K562 (cell line): Measurements from ENCODE around the gene USP28. TPM values are rescaled to one million over a fixed set of nuclear protein-coding genes. Genes with fewer than 3 reads are reported as not detected.

Source experiments
- ATAC-seq: fragments of 200-7000 bp; cut with Tn5 transposase; 3 replicates; pipeline ENCODE4 v1.9.1; 2020; ENCODE audit warnings: moderate library complexity
- BruUV-seq: library from RNA; stranded (reverse); fragments of 400-500 nt; replicated peaks from 2 replicates; lab custom pipeline; 2021; lab: Mats Ljungman, UMichigan
- CTCF ChIA-PET: fragments of 300-600 bp; formaldehyde crosslinking; extraction: SDS; loops from one replicate; lab custom pipeline; 2021; ENCODE audit warnings: low intra/inter-chr PET ratio; lab: Yijun Ruan, JAX
- POLR2A ChIA-PET: fragments of 300-600, 350-650 bp; sonication (Branson Sonifier 250); formaldehyde crosslinking; extraction: SDS; loops from one replicate; lab custom pipeline; 2021; ENCODE audit warnings: antibody characterized with exemption, inconsistent platforms; lab: Yijun Ruan, JAX
- DNase-seq, 4 experiments: peaks; one replicate each; pipeline versions ENCODE4 v3.0.0 to v3.0.0-alpha.2; 2011 to 2018; ENCODE audit warnings: low spot score in 3 of 4, mixed read lengths in 3 of 4; ENCODE audit errors: extremely low read depth in 1 of 4
- FAIRE-seq: peaks from 2 replicates; lab custom pipeline; 2011; peaks lifted over from hg19 to GRCh38; lab: Jason Lieb, UNC
- H2AFZ ChIP-seq: 2 replicates; pipeline ENCODE4 v1.6.0; 2011; ENCODE audit warnings: low read depth, low read length, control low read depth, inconsistent platforms
- H3K27ac ChIP-seq: fragments of 200-600 bp; 3 replicates; pipeline ENCODE4 v1.8.0; 2011; ENCODE audit warnings: low read depth, mild to moderate bottlenecking, control low read depth, inconsistent platforms, low read length, moderate library complexity, mixed read lengths; ENCODE audit errors: extremely low read depth
- H3K27me3 ChIP-seq, 2 experiments: fragments of 300-600 bp in 1 of 2; 2 replicates in 1 of 2; 3 replicates in 1 of 2; pipeline versions ENCODE4 v1.6.0 to v1.8.0; 2011; ENCODE audit warnings: inconsistent platforms in 2 of 2, low read length in 2 of 2, mild to moderate bottlenecking in 1 of 2, mixed read lengths in 1 of 2, moderate library complexity in 1 of 2; ENCODE audit not compliant: control insufficient read depth in 2 of 2, insufficient read depth in 2 of 2
- H3K36me3 ChIP-seq: fragments of 300-600 bp; 3 replicates; pipeline ENCODE4 v1.8.0; 2011; ENCODE audit warnings: mild to moderate bottlenecking, low read length, inconsistent platforms; ENCODE audit not compliant: control insufficient read depth, insufficient read depth
- H3K4me1 ChIP-seq, 2 experiments: fragments of 200-600 bp in 1 of 2; replicated peaks in 1 of 2; 2 replicates in 1 of 2; 3 replicates in 1 of 2; pipeline versions ENCODE4 v1.5.1 to v1.8.0; 2011; ENCODE audit warnings: inconsistent platforms in 2 of 2, low read length in 2 of 2, mild to moderate bottlenecking in 1 of 2, mixed read lengths in 1 of 2, moderate library complexity in 1 of 2; ENCODE audit not compliant: control insufficient read depth in 2 of 2, insufficient read depth in 2 of 2
- H3K4me2 ChIP-seq: 2 replicates; pipeline ENCODE4 v1.6.1; 2011; ENCODE audit warnings: low read length, control low read depth, inconsistent platforms, mixed read lengths; ENCODE audit not compliant: insufficient read depth
- H3K4me3 ChIP-seq: fragments of 200-600 bp; sonication (generic), shearing (Covaris generic); 2 replicates; pipeline ENCODE4 v1.5.1; 2016; ENCODE audit warnings: control low read depth, inconsistent platforms
- H3K79me2 ChIP-seq: fragments of 200-600 bp; 3 replicates; pipeline ENCODE4 v1.8.0; 2011; ENCODE audit warnings: low read length, inconsistent platforms; ENCODE audit not compliant: control insufficient read depth, insufficient read depth
- H3K9ac ChIP-seq, 2 experiments: 2 replicates each; pipeline versions ENCODE4 v1.6.0 to v1.6.1; 2011; ENCODE audit warnings: low read depth in 2 of 2, low read length in 2 of 2, control low read depth in 1 of 2, inconsistent platforms in 1 of 2, mild to moderate bottlenecking in 1 of 2, mixed read lengths in 1 of 2; ENCODE audit not compliant: insufficient read depth in 1 of 2
- H3K9me1 ChIP-seq: one replicate; pipeline ENCODE4 v1.6.0; 2011; ENCODE audit warnings: inconsistent platforms, mild to moderate bottlenecking, low read length, moderate library complexity; ENCODE audit not compliant: control insufficient read depth, insufficient read depth
- H3K9me3 ChIP-seq: replicated peaks from 2 replicates; pipeline ENCODE4 v1.5.1; 2011; ENCODE audit warnings: low read depth, low read length, inconsistent platforms; ENCODE audit not compliant: control insufficient read depth, insufficient read depth
- H4K20me1 ChIP-seq: replicated peaks from 2 replicates; pipeline ENCODE4 v1.6.1; 2011; ENCODE audit warnings: low read length, inconsistent platforms, mixed read lengths; ENCODE audit not compliant: control insufficient read depth, insufficient read depth
- BCOR ChIP-seq: fragments of 450-650 bp; IDR thresholded peaks from 2 replicates; pipeline ENCODE4 v1.6.1; 2016
- CREB1 ChIP-seq, 2 experiments: sonication (generic) in 1 of 2; formaldehyde crosslinking in 1 of 2; IDR thresholded peaks; 2 replicates each; pipeline versions ENCODE4 v1.6.1 to v1.8.0; 2012 to 2022; ENCODE audit warnings: inconsistent platforms in 1 of 2, mild to moderate bottlenecking in 1 of 2, missing genetic modification reagents in 1 of 2, moderate library complexity in 1 of 2
- CREM ChIP-seq: IDR thresholded peaks from 2 replicates; pipeline ENCODE4 v1.6.1; 2014; ENCODE audit warnings: antibody characterized with exemption, low read depth
- CXXC5 ChIP-seq: fragments of 250-450 bp; sonication (Bioruptor Pico); IDR thresholded peaks from 2 replicates; pipeline ENCODE4 v1.8.0; 2022; ENCODE audit warnings: inconsistent platforms, mild to moderate bottlenecking, moderate library complexity
- DNMT1 ChIP-seq: fragments of 450-650 bp; IDR thresholded peaks from 2 replicates; pipeline ENCODE4 v1.6.1; 2016; ENCODE audit warnings: antibody characterized with exemption, mild to moderate bottlenecking
- EP300 ChIP-seq: IDR thresholded peaks from 2 replicates; pipeline ENCODE4 v1.6.1; 2012; ENCODE audit warnings: low read length, improper control_type of control experiment
- ETS2 ChIP-seq: IDR thresholded peaks from 2 replicates; pipeline ENCODE4 v1.6.1; 2016; ENCODE audit warnings: borderline replicate concordance, missing genetic modification characterization, mild to moderate bottlenecking, moderate library complexity, missing compliant biosample characterization; ENCODE audit not compliant: poor library complexity, severe bottlenecking
- EWSR1 ChIP-seq: fragments of 450-650 bp; IDR thresholded peaks from 2 replicates; pipeline ENCODE4 v1.6.1; 2018; ENCODE audit warnings: borderline replicate concordance, mild to moderate bottlenecking, low read depth, moderate library complexity; ENCODE audit not compliant: partially characterized antibody
- HMGXB4 ChIP-seq: sonication (generic); formaldehyde crosslinking; IDR thresholded peaks from 2 replicates; pipeline ENCODE4 v1.8.1; 2023; ENCODE audit warnings: mild to moderate bottlenecking, missing genetic modification reagents
- HNRNPH1 ChIP-seq: fragments of 200-400 bp; formaldehyde crosslinking; optimal IDR thresholded peaks from 2 replicates; pipeline ENCODE3; 2017; ENCODE audit warnings: low read depth, mild to moderate bottlenecking, low read length, moderate library complexity
- SIN3B ChIP-seq: fragments of 450-650 bp; IDR thresholded peaks from 2 replicates; pipeline ENCODE4 v1.6.1; 2017; ENCODE audit warnings: low read depth, mild to moderate bottlenecking, moderate library complexity
- TCF7 ChIP-seq: sonication (generic); IDR thresholded peaks from 2 replicates; pipeline ENCODE4 v1.6.1; 2016; ENCODE audit warnings: antibody characterized with exemption, borderline replicate concordance
- TFE3 ChIP-seq: fragments of 450-650 bp; formaldehyde crosslinking; IDR thresholded peaks from 2 replicates; pipeline ENCODE4 v1.4.0; 2020; ENCODE audit warnings: mild to moderate bottlenecking, mixed read lengths
- TRIM24 ChIP-seq, 2 experiments: fragments of 450-650 bp; IDR thresholded peaks; 2 replicates each; pipeline ENCODE4 v1.6.1; 2016
- ZFPM2 ChIP-seq: fragments of 250-450 bp; sonication (Bioruptor Pico); IDR thresholded peaks from 2 replicates; pipeline ENCODE4 v1.5.1; 2022; ENCODE audit warnings: mild to moderate bottlenecking
- ZKSCAN3 ChIP-seq: fragments of 250-450 bp; sonication (Bioruptor Pico); IDR thresholded peaks from 2 replicates; pipeline ENCODE4 v1.4.0; 2020
- ZNF23 ChIP-seq: fragments of 250-450 bp; sonication (Bioruptor Pico); IDR thresholded peaks from 2 replicates; pipeline ENCODE4 v1.4.0; 2020; ENCODE audit warnings: mild to moderate bottlenecking
- ZNF436 ChIP-seq: fragments of 250-450, 450-650 bp; sonication (Bioruptor Pico); formaldehyde crosslinking; IDR thresholded peaks from 2 replicates; pipeline ENCODE4 v1.7.0; 2020; ENCODE audit warnings: mild to moderate bottlenecking
- ZNF668 ChIP-seq: fragments of 250-450 bp; sonication (Bioruptor Pico); IDR thresholded peaks from 2 replicates; pipeline ENCODE4 v1.8.0; 2022; ENCODE audit warnings: mild to moderate bottlenecking, inconsistent platforms
- ZNF695 ChIP-seq: fragments of 450-650 bp; formaldehyde crosslinking; IDR thresholded peaks from 2 replicates; pipeline ENCODE4 v1.4.0; 2020; ENCODE audit warnings: mild to moderate bottlenecking, moderate library complexity
- WGBS: fragments of 100-300 bp; shearing (Covaris generic); methylation state at CpG from one replicate; pipeline ENCODE4 v1.1.6; 2016; ENCODE audit warnings: low coverage, mixed read lengths; ENCODE audit not compliant: insufficient coverage; ENCODE audit errors: missing lambda C conversion rate; 5-methylcytosine and 5-hydroxymethylcytosine counted together
- in situ Hi-C: fragments of 300-500 bp; cut with MboI; formaldehyde crosslinking; loops from 4 replicates; pipeline ENCODE4 v1.15.0; 2018; ENCODE audit warnings: inconsistent platforms, mixed read lengths
- intact Hi-C: fragments of 100-400 bp; cut with micrococcal nuclease; formaldehyde crosslinking; loops from 2 replicates; pipeline ENCODE4 v1.14.2; 2022
- polyA plus RNA-seq, 8 experiments: library from polyadenylated mRNA; depleted of rRNA in 4 of 8; stranded (reverse) in 5 of 8; unstranded in 3 of 8; fragments of >200 nt; fragmentation: Nextera tagmentation in 2 of 8; fragmentation: Illumina TruSeq in 1 of 8; extraction: Ambion mirVana in 2 of 8; extraction: Trizol in 1 of 8; gene quantifications; 2 replicates each; pipeline versions ENCODE4 v1.2.1 to v1.2.3, GENCODE V29; 2011 to 2014; ENCODE audit warnings: inconsistent platforms in 1 of 8, missing spikeins in 1 of 8
- total RNA-seq, 7 experiments: library from RNA; depleted of rRNA in 6 of 7; stranded (reverse); fragments of >200 nt in 6 of 7; fragmentation: Illumina TruSeq in 2 of 7; extraction: Trizol in 2 of 7; gene quantifications; 2 replicates each; pipeline versions ENCODE4 v1.2.1 to v1.2.3, GENCODE V29; 2011 to 2021; ENCODE audit warnings: low replicate concordance in 1 of 7

Gene USP28
- total and polyA plus RNA-seq, 9 of the 15 experiments (the other 6 are each of a cell fraction or from before 2014, with no cell fraction given): 3.7 to 42.7 (median 20.3) TPM

GRCh38 chr11:113835306-113835705 is 40.1 kb downstream of the USP28 start (continued):
- no peak for TF ChIP-seq DNMT1

- H3K4me3 ChIP-seq: no peak overlapping the region
- no peak overlapping the region for H2AFZ ChIP-seq
- H3K27me3 ChIP-seq: no peaks in the 10 kb centered on the region
- H3K4me2 ChIP-seq: no peak overlapping the region
- H4K20me1 ChIP-seq: no peaks in the 10 kb centered on the region
- POLR2A ChIA-PET: interaction anchor here (1.7 kb wide), 1 partner anchor 42 kb away, joined by 7 read pairs; the partner anchor contains the start of gene USP28
- no peaks in the 10 kb centered on the region for H3K79me2 ChIP-seq
- intact Hi-C loops: no loop called here
- ATAC-seq (no peak), FAIRE-seq (no peak), DNase-seq (no peak)
- in situ Hi-C loops: no loop called here
- H3K4me1 ChIP-seq: no peaks in the 10 kb centered on the region
- H3K9me1 ChIP-seq: no peaks in the 10 kb centered on the region
- no TSS peak for BruUV-seq
- H3K27ac ChIP-seq: no peak overlapping the region
- TF ChIP-seq CXXC5 (CRISPR knock-in tag): no peak
- TF ChIP-seq TFE3 (CRISPR knock-in tag): no peak
- no peak for TF ChIP-seq ZNF668 (CRISPR knock-in tag)
- TF ChIP-seq ZKSCAN3 (CRISPR knock-in tag): no peak
- TF ChIP-seq ZNF23 (CRISPR knock-in tag): no peak
- no peak for TF ChIP-seq HMGXB4 (CRISPR knock-in tag)
- TF ChIP-seq TRIM24 (IDR thresholded peaks at IDR 0.05): no peak
- TF ChIP-seq EP300: no peak
- TF ChIP-seq EWSR1: no peak
- TF ChIP-seq BCOR: no peak
- no peak for TF ChIP-seq TCF7
- no peak for TF ChIP-seq HNRNPH1
- TF ChIP-seq CREM: no peak
- TF ChIP-seq ETS2 (tag): no peak
- no peak for TF ChIP-seq CREB1 (IDR thresholded peaks at IDR 0.05)
- no peak for TF ChIP-seq CREB1 (CRISPR knock-in tag; IDR thresholded peaks at IDR 0.05)
- no peak for TF ChIP-seq SIN3B
- no peak for TF ChIP-seq ZFPM2 (CRISPR knock-in tag)
- no peak for TF ChIP-seq ZNF695 (CRISPR knock-in tag)
- TF ChIP-seq ZNF436: no peak
- H3K9me3 ChIP-seq: no peaks in the 10 kb centered on the region
- WGBS: 74% methylated on average over 8 of the region's 8 CpGs
- no peak overlapping the region for H3K9ac ChIP-seq
- CTCF ChIA-PET: no interaction called here
- H3K36me3 ChIP-seq: peaks cover 36% of the 10 kb centered on the region
Measured at GRCh38 chr11:113833151-113833550, 42.2 kb downstream of the USP28 start.
